ENCODE measurements around the gene CALCR. TPM values are rescaled to one million over a fixed set of nuclear protein-coding genes. Genes with fewer than 3 reads are reported as not detected.
"Not testable (repeated sequence)": the region's sequence is repeated elsewhere in the genome, so short reads cannot be mapped to it uniquely, and the experiment has no call there.

The CALCR gene
- total RNA-seq, 3 donors from 2014 or later: 0.15 to 0.80 (median 0.66) TPM

DNA sequence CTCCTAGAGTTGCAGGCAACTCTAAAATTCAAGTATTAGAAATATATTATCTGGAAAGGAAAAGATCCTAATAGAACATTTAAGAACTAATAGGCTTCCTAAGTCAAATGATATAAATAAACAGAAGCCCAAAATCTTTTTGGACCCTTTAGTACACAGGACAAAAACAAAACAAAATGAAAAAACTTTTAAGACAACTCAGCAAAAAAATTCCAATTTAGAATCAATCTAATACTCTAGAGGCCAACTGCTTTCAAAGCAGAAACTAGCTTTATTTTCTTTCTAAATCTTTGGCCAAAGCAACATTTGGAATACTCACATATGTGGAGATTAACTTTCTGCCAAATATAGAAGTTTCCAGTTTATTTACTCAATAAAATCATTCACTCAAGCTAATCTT lies 65.2 kb downstream of the CALCR start:
- intact Hi-C loops (cut with DNase I; ENCODE audit: low total_unique reads): no loop called here
- H3K4me3 ChIP-seq: no peak overlapping the region
- TF ChIP-seq, protein P1, sequence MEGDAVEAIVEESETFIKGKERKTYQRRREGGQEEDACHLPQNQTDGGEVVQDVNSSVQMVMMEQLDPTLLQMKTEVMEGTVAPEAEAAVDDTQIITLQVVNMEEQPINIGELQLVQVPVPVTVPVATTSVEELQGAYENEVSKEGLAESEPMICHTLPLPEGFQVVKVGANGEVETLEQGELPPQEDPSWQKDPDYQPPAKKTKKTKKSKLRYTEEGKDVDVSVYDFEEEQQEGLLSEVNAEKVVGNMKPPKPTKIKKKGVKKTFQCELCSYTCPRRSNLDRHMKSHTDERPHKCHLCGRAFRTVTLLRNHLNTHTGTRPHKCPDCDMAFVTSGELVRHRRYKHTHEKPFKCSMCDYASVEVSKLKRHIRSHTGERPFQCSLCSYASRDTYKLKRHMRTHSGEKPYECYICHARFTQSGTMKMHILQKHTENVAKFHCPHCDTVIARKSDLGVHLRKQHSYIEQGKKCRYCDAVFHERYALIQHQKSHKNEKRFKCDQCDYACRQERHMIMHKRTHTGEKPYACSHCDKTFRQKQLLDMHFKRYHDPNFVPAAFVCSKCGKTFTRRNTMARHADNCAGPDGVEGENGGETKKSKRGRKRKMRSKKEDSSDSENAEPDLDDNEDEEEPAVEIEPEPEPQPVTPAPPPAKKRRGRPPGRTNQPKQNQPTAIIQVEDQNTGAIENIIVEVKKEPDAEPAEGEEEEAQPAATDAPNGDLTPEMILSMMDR (IDR thresholded peaks at IDR 0.05): no peak
- TF ChIP-seq POLR2A (IDR thresholded peaks at IDR 0.05): no peak
- no peak for TF ChIP-seq POLR2AphosphoS5 (IDR thresholded peaks at IDR 0.05)
- H3K27me3 ChIP-seq: no peaks in the 10 kb centered on the region
- no peak overlapping the region for H3K27ac ChIP-seq
- no peaks in the 10 kb centered on the region for H3K9me3 ChIP-seq
- no peak for DNase-seq (ENCODE audit: low spot score in 2 of 2)
- no peaks in the 10 kb centered on the region for H3K4me1 ChIP-seq
- no peaks in the 10 kb centered on the region for H3K36me3 ChIP-seq

DNA sequence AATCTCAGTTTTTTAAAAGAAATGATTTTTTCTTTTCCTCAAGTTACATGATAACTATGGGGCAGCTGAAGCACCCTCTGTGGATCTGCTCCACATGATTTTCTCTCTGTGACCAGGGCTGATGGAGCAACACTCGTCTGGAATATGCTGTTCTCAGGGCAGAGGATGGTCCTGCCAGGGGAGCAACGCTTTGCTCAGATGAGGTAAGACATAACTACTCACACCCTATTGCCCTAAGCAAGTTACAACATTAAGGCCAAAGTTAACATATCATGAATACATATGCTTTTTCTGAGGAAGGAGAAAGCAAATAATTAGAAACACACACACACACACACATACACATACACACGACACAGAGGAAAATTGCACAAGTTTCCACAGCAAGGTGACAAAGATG lies 71.4 kb downstream of the CALCR start:
- no peak overlapping the region for H3K27ac ChIP-seq
- no peak for DNase-seq (ENCODE audit: low spot score in 2 of 2)

DNA sequence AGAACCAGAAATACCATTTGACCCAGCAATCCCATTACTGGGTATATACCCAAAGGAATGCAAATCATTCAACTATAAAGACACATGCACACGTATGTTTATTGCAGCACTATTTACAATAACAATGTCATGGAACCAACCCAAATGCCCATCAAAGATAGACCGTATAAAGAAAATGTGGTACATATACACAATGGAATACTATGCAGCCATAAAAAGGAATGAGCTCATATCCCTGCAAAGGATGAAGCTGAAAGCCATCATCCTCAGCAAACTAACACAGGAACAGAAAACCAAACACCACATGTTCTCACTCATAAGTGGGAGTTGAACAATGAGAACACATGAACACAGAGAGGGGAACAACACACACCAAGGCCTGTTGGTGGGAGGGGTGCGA lies 82.7 kb downstream of the CALCR start:
- intact Hi-C loops (cut with DNase I; ENCODE audit: low total_unique reads); H3K4me1 ChIP-seq; H3K4me3 ChIP-seq; H3K9me3 ChIP-seq; H3K36me3 ChIP-seq; H3K27me3 ChIP-seq; H3K27ac ChIP-seq; DNase-seq (ENCODE audit: low spot score in 2 of 2): not testable (repeated sequence)

More for the DNA sequence above, 71.4 kb downstream of the CALCR start:
- intact Hi-C loops (cut with DNase I; ENCODE audit: low total_unique reads): no loop called here
- TF ChIP-seq, protein P1 (IDR thresholded peaks at IDR 0.05): no peak
- TF ChIP-seq POLR2AphosphoS5 (IDR thresholded peaks at IDR 0.05) (no peak), POLR2A (IDR thresholded peaks at IDR 0.05) (no peak)
- H3K4me3 ChIP-seq: no peak overlapping the region
- H3K4me1 ChIP-seq: no peaks in the 10 kb centered on the region
- no peaks in the 10 kb centered on the region for H3K36me3 ChIP-seq
- no peaks in the 10 kb centered on the region for H3K27me3 ChIP-seq
- H3K9me3 ChIP-seq: no peaks in the 10 kb centered on the region

DNA sequence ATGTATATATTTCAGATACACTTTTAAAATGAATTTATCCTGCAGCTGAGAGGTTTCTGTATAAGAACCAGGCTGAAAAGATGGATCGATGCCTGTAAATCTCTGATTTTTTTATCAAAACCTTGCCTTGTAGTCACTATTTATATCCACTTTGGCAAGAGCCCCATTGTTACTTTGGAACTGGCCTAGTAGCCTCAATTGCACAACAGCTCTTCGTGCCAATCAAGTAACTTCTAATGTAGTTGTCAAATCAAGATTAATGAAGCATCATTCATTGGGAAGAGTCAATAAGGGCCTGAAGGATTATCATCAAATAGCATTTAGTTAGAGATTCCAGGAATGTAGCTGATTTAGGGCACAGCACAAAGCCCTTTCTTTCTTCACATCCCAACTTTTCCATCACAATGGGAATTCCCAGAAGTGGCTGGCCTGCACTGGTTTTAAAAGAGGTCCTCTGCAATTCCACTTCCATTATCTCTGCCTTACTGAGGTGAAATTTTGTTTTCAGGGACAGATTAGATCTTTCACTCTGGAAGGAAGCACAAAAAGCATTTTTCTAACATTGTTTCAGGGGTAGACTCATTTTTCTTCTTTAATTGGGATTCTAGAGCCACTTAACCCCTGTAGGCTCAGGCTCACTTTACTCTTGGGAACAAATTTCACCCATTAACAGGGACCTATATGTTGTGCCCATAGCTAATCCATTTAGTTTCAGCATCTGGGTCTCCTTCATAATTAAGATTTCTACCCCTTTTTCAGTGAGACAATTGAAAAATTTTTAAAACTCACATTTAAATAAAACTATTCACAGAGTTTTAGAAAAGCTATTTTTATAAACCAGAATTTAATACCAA lies 97.8 kb downstream of the CALCR start:
- no peak for DNase-seq (ENCODE audit: low spot score in 2 of 2)
- Histone ChIP-seq H3K36me3 (no peaks in the 10 kb centered on the region), H3K4me1 (no peaks in the 10 kb centered on the region), H3K27ac (no peak overlapping the region), H3K4me3 (no peak overlapping the region), H3K9me3 (no peaks in the 10 kb centered on the region), H3K27me3 (no peaks in the 10 kb centered on the region)
- TF ChIP-seq POLR2A (IDR thresholded peaks at IDR 0.05) (no peak), POLR2AphosphoS5 (IDR thresholded peaks at IDR 0.05) (no peak)
- TF ChIP-seq, protein P1 (IDR thresholded peaks at IDR 0.05): no peak
- intact Hi-C loops (cut with DNase I; ENCODE audit: low total_unique reads): no loop called here

DNA sequence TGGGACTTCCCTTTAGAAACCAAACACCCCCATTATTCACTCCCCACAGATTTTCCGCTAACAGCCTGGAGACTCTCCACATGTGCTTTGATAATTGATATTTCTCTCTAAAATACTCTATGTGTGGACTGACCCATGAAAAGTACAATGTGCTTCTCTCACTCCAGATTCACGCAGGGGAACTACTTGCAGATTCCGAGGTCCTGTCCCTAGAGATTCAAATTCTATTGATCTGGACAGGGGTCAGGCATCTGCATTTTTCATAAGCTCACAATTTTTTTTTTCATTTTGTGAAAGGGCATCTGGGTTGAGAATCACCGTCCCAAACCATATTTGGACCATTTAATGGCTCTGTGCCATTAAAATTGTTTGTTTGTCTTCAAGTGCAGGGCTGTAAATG lies 98.7 kb downstream of the CALCR start:
- Histone ChIP-seq H3K27me3 (no peaks in the 10 kb centered on the region), H3K36me3 (no peaks in the 10 kb centered on the region), H3K4me1 (no peaks in the 10 kb centered on the region), H3K9me3 (no peaks in the 10 kb centered on the region), H3K4me3 (no peak overlapping the region), H3K27ac (no peak overlapping the region)
- no peak for DNase-seq (ENCODE audit: low spot score in 2 of 2)
- TF ChIP-seq POLR2AphosphoS5 (IDR thresholded peaks at IDR 0.05) (no peak), POLR2A (IDR thresholded peaks at IDR 0.05) (no peak)
- TF ChIP-seq, protein P1 (IDR thresholded peaks at IDR 0.05): no peak
- intact Hi-C loops (cut with DNase I; ENCODE audit: low total_unique reads): no loop called here

Data from breast epithelium (tissue), 4 donors.